Measurements from ENCODE around the gene ST6GALNAC6. TPM values are rescaled to one million over a fixed set of nuclear protein-coding genes. Genes with fewer than 3 reads are reported as not detected.

ST6GALNAC6 gene
- polyA plus RNA-seq, 2 of the 4 experiments (the other 2 are of a cell fraction), result 8.2 to 25.2 TPM

DNA sequence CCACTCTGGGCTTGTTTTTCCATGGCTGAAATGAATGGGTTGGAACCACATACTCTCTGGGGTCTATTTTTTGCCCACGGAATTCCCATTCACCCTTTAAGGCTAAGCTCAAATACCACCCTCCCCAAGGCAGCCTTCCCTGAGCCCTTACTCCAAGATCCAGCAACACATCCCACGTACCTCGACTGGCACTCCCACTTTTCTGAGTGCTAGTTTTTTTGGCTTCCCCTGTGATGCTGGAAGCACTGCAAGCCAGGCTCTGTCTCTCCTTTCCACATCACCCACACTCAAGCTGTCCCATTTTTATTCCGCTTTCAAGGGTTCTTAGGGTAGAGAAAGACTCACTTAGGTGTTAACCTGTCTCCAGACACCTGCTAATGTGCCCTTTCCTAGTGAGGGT is 6.0 kb downstream of the ST6GALNAC6 start (continued):
- TF ChIP-seq, protein P1, sequence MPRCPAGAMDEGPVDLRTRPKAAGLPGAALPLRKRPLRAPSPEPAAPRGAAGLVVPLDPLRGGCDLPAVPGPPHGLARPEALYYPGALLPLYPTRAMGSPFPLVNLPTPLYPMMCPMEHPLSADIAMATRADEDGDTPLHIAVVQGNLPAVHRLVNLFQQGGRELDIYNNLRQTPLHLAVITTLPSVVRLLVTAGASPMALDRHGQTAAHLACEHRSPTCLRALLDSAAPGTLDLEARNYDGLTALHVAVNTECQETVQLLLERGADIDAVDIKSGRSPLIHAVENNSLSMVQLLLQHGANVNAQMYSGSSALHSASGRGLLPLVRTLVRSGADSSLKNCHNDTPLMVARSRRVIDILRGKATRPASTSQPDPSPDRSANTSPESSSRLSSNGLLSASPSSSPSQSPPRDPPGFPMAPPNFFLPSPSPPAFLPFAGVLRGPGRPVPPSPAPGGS (IDR thresholded peaks at IDR 0.05), result no peak
- TF ChIP-seq, protein P2, sequence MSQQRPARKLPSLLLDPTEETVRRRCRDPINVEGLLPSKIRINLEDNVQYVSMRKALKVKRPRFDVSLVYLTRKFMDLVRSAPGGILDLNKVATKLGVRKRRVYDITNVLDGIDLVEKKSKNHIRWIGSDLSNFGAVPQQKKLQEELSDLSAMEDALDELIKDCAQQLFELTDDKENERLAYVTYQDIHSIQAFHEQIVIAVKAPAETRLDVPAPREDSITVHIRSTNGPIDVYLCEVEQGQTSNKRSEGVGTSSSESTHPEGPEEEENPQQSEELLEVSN (IDR thresholded peaks at IDR 0.05; ENCODE audit: borderline replicate concordance, low read depth), result no peak
- TF ChIP-seq FOSL2 (IDR thresholded peaks at IDR 0.05) (no peak), FOSL2 (CRISPR knock-in tag; IDR thresholded peaks at IDR 0.05) (no peak), MAX (IDR thresholded peaks at IDR 0.05) (no peak)

- ATAC-seq (no peak), DNase-seq (ENCODE audit: low read depth in 1 of 2, low spot score in 1 of 2) (no peak), FAIRE-seq (no peak)
- no peak overlapping the region for H3K4me3 ChIP-seq
- H3K27ac ChIP-seq, result no peak overlapping the region
- ChIA-PET CTCF (interaction anchor here (0.6 to 2.1 kb wide), 6 partner anchors 17 to 158 kb away, joined by 3 to 14 read pairs (median 3); partner anchors contain the start of gene TOR2A), POLR2A (no interaction called here)
- TF ChIP-seq NPAS2 (CRISPR knock-in tag; IDR thresholded peaks at IDR 0.05; ENCODE audit: borderline replicate concordance) (no peak), KDM5A (IDR thresholded peaks at IDR 0.05) (peak; percentile 70; the same call in 1 of the 2 replicates), PHF8 (IDR thresholded peaks at IDR 0.05; ENCODE audit: borderline replicate concordance, low read depth) (no peak)
- WGBS (ENCODE audit: missing lambda C conversion rate), result 98% methylated on average over 6 of the region's 6 CpGs
- H3K9me3 ChIP-seq, result peaks cover 23% of the 10 kb centered on the region
- 0 out of 3 replicates have a peak, but pooled peaks cover 2% of the 10 kb centered on the region for H3K4me1 ChIP-seq
- no peak overlapping the region for H3K4me2 ChIP-seq
Measured at GRCh38 chr9:127892831-127893230, 6.6 kb downstream of the ST6GALNAC6 start.

GRCh38 chr9:127890053-127890452 is 9.3 kb downstream of the ST6GALNAC6 start:
- CTCF ChIA-PET, result interaction anchor here (1.0 to 6.5 kb wide), 5 partner anchors 8 to 126 kb away, joined by 3 to 50 read pairs (median 3); no protein-coding TSS in a partner anchor
- no peak for FAIRE-seq
- 94% methylated on average over 3 of the region's 3 CpGs for WGBS (ENCODE audit: missing lambda C conversion rate)

More at GRCh38 chr9:127890053-127890452, 9.3 kb downstream of the ST6GALNAC6 start:
- no peak overlapping the region for H3K4me2 ChIP-seq
- H3K9me3 ChIP-seq, result peaks cover 21% of the 10 kb centered on the region
- ATAC-seq (0 out of 6 replicates have a peak, but pooled peaks of 1 of the 2 experiments have one; percentile 4), DNase-seq (ENCODE audit: low read depth in 1 of 2, low spot score in 1 of 2) (no peak)
- POLR2A ChIA-PET, result no interaction called here
- no peaks in the 10 kb centered on the region for H3K4me1 ChIP-seq
- no peak overlapping the region for H3K27ac ChIP-seq
- TF ChIP-seq TP53 (CRISPR knock-in tag; IDR thresholded peaks at IDR 0.05), result no peak
- TF ChIP-seq MAX (IDR thresholded peaks at IDR 0.05), result no peak
- no peak for TF ChIP-seq MAZ (IDR thresholded peaks at IDR 0.05; ENCODE audit: borderline replicate concordance, low read depth, low read length)
- no peak for TF ChIP-seq RCOR1 (IDR thresholded peaks at IDR 0.05; ENCODE audit: low read depth, low read length)
- no peak for TF ChIP-seq TFCP2L1 (CRISPR knock-in tag; IDR thresholded peaks at IDR 0.05)
- TF ChIP-seq HOXA7 (CRISPR knock-in tag; IDR thresholded peaks at IDR 0.05), result no peak
- TF ChIP-seq FOXS1 (CRISPR knock-in tag; IDR thresholded peaks at IDR 0.05), result no peak
- no peak for TF ChIP-seq CEBPB (IDR thresholded peaks at IDR 0.05)
- TF ChIP-seq, protein P3, sequence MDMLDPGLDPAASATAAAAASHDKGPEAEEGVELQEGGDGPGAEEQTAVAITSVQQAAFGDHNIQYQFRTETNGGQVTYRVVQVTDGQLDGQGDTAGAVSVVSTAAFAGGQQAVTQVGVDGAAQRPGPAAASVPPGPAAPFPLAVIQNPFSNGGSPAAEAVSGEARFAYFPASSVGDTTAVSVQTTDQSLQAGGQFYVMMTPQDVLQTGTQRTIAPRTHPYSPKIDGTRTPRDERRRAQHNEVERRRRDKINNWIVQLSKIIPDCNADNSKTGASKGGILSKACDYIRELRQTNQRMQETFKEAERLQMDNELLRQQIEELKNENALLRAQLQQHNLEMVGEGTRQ (IDR thresholded peaks at IDR 0.05), result no peak
- TF ChIP-seq RNF2 (IDR thresholded peaks at IDR 0.05; ENCODE audit: borderline replicate concordance, low read depth), result no peak
- TF ChIP-seq POLR2A (IDR thresholded peaks at IDR 0.05; ENCODE audit: low read length), result no peak
- no peak for TF ChIP-seq NPAS2 (CRISPR knock-in tag; IDR thresholded peaks at IDR 0.05; ENCODE audit: borderline replicate concordance)
- no peak for TF ChIP-seq HEYL (CRISPR knock-in tag; IDR thresholded peaks at IDR 0.05)
- TF ChIP-seq HOXB5 (CRISPR knock-in tag; IDR thresholded peaks at IDR 0.05), result no peak
- no peak for TF ChIP-seq CTCF (IDR thresholded peaks at IDR 0.05)
- no peak for TF ChIP-seq MAFK (IDR thresholded peaks at IDR 0.05; ENCODE audit: partially characterized antibody)
- TF ChIP-seq, protein P4, sequence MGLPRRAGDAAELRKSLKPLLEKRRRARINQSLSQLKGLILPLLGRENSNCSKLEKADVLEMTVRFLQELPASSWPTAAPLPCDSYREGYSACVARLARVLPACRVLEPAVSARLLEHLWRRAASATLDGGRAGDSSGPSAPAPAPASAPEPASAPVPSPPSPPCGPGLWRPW (IDR thresholded peaks at IDR 0.05), result no peak
- TF ChIP-seq KDM1A (IDR thresholded peaks at IDR 0.05; ENCODE audit: low read depth), result no peak
- TF ChIP-seq ZFP36 (IDR thresholded peaks at IDR 0.05; ENCODE audit: borderline replicate concordance, partially characterized antibody), result no peak
- H3K4me3 ChIP-seq, result no peak overlapping the region
